ENCODE measurements around the gene ERCC6.

Gene ERCC6

DNA sequence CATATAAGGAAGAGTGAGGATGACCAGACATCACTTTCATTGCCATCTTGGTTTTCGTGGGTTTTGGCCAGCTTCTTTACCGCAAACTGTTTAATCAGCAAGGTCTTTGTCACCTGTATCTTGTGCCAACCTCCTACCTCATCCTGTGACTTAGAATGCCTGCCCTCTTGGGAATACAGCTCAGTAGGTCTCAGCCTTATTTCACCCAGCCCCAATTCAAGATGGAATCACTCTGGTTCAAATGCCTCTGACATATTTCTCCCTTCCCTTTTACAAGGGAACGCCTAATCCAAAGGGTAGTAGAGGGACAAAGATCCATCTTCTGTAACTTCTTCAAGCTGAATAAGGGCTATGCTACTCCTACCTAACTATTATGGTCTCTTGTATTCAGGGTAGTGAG, 4.7 kb upstream of the ERCC6 start:
- DNase-seq: no peak

DNA sequence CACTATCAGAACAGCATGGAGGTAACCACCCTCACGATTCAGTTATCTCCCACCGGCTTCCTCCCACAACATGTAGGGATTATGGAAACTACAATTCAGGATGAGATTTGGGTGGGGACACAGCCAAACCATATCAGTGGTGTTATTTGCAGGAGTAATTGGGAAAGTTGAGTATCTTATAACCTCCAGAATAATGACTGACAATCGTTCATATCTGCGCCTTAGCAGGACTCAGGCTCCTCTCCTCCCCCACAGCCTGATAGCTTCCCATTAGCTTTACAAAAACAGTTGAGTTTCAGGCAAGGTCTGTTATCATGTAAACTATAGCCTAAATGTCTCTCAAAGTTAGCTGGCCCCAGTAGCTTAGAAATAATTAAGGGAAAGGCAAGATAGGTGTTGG, 3.4 kb upstream of the ERCC6 start:
- no peak for DNase-seq

DNA sequence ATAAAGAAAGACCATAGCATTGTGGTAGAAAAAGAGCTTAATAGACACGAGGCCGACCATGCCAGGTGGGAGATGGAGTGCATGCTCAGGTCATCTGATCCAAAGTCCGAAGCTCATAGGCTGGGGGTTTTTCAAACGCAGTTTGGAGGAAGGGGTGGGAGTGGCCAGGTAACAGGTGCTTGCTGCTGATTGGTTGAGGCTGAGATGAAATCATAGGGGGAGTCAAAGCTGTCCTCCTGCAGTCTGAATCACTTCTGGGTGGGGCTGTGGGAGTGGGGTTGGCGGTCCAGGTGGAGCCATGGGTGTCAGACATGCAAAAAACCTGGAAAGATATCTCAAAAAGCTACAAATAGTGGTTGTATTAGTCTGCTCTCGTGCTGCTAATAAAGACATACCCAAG, 2.8 kb upstream of the ERCC6 start:
- DNase-seq: no peak

DNA sequence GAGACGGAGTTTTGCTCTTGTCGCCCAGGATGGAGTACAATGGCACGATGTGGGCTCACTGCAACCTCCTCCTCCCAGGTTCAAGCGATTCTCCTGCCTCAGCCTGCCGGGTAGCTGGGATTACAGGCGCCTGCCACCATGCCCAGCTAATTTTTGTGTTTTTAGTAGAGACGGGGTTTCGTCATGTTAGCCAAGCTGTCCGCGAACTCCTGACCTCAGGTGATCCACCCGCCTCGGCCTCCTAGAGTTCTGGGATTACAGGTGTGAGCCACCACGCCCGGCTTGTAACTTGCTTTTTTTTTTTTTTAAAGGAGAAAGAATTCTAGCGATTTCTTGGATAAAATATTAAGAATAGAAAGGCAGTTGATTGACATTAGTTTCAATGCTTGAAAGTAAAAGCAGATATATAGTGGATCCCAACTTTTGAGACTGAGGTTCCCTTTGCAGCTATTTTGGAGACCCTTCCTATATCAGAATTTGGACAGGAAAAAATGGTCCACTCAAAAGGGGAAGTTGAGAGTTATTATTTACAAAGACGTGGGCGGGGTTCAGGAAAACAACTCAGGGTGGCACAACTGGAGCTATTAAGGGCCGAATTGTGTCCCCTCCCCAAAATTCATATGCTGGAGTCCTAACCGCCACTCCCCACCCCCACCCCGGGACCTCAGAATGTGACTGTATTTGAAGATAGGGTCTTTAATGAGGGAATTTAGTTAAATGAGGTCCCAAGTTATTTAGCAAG, 1.3 kb upstream of the ERCC6 start:
- DNase-seq: no peak

DNA sequence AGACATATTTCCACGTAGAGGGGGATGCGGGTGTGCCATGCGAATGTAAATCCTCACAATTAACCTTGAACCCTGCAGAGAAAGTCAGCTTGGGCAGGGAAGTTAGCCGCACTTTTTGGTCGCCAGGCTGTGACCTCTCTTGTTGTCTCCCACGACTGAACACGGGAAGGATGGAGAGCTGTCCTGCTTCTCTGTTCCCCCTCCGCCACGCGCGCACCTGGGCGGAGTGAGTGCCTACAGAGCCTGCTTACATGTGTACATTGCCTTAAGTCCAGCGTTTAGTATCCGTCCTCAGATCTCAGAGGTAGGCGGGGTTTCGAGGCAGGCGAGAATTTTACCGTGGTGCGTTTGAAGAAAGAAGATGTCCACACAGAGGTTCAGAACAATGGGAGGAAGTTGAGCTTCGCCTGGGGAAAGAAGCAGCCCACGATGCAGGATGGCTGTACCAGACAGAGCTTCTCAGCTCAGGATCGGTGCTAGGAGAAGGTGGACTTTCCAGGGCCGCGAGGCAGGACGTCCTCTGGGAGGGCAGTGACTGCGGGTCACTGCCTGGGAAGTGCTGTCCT, 482 bp upstream of the ERCC6 start:
- no peak for DNase-seq

DNA sequence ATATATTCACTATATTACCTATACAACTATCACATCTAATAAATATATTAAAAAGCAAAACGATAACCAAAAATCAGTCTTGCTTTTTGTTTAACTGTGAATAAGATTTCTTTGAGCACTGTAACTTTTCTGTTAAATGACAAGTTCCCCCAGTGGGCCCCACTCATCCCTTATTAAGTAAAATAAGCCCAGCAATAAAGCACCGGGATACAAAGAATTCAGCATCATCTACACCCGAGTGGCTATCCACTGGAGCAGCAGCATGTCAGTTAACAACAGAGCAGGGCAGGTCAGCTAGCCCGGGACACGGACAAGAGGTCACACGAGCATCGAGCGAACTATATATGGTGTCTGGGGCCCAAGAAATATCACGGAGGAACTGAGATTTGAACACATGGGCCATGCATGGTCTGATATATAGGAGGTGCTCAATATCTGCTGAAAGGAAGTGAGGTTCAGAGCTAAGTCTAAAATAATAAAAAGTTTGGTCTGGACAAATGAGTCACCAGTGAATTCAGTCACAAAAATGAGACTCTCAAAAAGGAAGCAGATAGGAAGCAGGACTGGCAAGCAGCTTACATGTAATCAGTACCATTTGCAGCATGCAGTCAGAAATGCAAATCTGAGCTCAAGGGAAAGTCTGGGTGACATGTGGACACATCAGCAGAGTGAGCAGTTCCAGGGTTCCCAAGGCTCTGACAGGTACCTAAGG, 4.1 kb downstream of the ERCC6 start:
- no peak for DNase-seq

DNA sequence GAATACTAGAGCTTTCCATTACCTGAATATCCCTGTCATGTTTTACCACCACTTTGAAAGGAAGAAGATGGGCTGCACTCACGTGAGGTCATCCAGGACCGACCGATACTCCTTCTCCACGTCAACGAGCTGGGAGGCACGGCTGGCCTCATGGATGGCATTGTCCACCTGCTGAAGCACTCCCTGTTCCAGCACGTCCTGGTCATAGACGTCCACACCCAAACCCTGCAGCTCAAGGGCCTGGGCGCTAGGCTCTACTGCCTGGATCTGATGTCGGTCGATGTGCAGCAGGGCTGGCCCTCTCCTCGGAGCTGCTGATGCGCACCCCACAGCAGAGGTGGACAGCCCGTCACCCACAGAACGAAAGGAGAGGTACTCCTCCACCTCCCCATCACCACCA, 6.5 kb downstream of the ERCC6 start:
- DNase-seq: no peak

DNA sequence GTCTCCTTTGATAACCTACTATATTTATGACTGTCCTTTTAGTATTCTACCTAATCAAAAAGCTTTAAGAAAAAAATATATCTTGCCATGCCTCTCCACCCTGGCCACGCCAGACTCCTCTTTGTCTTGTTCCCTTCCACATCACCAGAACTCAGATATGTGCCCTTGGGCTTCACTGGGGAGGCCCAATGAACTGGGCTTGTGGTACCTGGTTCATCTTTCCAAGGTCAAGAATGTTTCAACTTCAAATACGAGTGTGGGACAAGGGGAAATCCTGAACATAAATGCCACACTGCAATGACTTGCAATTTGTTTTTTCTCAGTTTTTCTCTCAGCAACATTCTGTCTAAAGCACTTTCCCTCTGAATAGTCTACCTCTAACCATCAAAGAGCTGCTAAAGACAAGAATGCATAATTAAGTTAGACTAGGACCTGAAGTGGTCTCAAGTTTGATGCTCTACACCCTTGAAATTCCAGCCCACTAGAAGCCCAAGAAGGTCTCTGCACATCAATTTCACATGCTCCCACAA, 9.9 kb downstream of the ERCC6 start:
- no peak for DNase-seq

DNA sequence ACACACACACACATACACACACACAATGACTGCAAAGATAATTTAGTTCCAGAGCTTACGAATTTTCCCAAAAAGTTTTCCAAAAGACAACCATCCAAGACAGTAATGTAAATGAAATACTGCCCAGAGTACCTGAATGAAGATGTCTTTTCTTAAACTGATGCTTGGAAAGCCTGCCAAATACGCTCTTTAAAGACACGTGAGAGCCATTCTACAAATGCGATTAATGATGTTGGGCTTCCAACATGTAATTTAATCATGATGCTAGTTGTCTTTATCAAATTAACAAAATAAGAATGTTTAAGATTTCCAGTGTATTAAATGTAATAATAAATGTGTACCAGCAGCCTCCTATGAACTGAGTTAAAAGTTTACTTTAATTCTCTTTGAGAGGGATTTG, 11.1 kb downstream of the ERCC6 start:
- DNase-seq: no peak

DNA sequence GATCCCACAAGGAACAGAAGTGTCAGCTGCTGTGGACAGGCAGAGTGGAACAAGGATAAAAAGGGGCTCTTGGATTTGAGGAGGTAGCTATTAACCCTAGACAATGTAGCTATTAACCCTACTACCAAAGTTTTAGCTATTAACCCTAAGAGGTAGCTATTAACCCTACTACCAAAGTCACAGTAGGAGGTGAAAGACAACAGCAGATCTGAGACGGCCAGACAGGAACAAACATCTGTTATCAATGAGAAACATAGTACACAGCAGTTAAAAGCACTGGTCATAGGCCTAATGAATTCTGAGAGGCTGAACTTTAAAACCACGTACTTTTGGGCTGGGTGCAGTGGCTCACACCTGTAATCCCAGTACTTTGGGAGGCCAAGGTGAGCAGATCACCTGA, 11.9 kb downstream of the ERCC6 start:
- no peak for DNase-seq

DNA sequence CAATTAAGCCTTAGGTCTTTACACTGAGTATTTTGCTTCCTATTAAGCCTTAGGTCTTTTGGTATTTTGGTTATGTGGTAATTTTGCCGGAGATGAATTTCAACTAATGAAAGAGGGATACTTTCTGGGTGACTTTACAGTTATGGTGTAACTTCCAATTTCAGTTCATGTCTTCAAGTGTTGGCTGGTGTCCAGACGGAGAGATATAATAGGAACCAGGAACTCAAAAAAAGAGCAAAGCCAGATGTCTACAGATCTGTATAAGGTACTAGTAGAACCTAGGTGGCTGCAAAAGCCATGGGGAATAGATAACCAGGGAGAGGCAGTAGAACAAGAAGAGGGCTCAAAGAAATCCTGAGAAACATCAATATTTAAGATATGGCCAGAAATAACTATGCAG, 12.3 kb downstream of the ERCC6 start:
- DNase-seq: no peak

DNA sequence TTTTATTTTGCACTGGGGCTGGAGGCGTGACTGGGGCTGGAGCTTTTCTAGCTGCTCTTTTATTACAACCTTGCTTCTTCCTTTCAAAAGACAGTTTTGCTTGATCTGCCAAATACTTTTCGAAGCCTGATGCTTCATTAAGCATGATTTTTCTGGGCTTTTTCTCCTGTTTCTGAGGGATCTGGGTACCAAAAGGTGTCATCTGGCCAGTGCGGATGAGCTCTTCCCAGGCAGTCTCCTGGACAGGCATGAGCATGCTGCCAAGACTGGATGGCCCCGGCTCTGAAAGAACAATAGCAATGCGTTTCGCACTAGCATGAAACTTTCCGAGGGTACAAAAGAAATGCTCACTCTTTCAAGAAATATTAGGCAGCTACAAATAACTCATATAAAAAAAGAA, 14.4 kb downstream of the ERCC6 start:
- no peak for DNase-seq

DNA sequence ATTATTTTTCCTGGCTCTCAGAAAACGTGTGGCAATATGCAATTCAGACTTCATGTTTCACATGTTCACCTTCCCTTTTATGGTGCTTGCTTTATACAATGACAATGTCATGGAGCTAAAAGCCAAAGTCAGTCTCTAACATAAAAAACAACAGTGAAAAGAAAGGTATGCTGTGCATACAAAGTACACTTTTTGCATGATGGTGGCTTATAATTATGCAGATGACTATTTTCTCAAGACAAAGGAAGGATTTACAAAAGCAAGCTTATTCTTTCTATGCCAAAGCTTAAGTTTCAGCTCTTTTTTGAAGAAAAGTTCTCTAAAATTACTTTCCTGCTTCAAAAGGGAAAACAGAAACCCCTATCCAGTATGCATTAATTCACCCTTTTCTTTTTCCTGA, 15.6 kb downstream of the ERCC6 start:
- no peak for DNase-seq

DNA sequence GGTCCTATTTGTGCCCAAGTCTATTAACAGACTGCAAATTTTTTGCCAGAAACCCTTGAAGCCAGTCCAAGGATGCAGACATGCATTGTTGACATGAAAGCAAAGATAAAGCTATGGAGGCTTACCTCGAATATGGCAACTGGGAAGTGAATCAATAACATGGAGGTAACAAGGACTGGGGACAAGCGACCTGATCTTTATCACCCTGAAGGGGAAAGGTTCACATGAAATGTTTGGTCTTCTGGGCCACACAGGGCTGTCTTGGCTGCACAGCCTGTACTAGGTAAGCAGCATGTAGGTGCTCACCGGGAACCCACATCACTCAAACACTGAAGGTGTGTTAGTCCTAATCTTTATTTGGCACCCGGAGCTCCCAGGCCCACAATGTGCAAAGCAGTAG, 17.9 kb downstream of the ERCC6 start:
- DNase-seq: no peak

DNA sequence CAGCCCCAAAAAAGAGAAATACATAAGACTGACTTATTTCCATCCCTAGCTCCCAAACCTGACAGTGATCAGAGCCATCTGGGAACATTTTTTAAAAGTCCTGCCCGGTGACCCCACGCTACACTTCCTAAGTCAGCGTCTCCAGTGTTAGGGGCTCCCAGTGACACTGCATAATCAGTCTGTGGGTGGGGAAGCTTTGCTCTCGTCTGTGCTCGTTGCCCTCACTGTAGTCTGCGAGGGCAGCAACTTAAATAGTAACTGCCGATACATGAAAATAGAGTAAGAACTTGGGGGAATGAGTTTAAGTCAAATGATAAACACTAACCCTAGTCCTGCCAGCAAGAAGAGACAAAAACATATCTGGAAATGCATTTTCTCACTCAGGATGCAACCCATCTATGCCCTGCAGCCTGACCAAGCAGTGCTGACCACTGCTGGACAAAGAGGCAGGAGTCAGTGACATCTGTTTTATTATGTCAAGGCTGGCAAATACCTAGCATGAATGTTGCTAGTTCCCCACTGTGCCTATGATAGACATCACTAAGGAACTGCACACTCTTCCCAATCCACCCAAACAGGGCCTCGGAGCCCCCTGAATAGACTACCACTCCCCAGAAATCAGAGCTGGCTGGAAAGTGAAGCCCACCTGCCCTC, 18.7 kb downstream of the ERCC6 start:
- DNase-seq: no peak

DNA sequence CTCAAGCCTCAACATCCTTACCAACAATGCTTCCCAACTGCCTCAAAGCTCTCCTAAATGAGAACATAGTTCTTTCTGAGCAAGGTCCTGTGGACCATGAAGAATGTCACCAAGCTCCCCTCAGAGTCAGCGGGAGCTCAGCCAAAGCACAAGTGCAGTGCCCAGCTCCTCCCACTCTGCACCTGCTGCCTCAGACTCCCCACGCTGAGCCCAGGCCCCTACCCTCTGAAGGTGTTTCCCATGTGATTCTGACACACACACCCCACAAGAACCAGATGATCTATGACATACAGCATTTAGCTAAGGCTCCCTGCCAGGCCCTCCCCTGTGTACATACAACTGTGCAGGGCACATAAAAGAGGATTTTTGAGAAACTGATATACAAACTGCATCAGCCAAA, 19.2 kb downstream of the ERCC6 start:
- DNase-seq: no peak

DNA sequence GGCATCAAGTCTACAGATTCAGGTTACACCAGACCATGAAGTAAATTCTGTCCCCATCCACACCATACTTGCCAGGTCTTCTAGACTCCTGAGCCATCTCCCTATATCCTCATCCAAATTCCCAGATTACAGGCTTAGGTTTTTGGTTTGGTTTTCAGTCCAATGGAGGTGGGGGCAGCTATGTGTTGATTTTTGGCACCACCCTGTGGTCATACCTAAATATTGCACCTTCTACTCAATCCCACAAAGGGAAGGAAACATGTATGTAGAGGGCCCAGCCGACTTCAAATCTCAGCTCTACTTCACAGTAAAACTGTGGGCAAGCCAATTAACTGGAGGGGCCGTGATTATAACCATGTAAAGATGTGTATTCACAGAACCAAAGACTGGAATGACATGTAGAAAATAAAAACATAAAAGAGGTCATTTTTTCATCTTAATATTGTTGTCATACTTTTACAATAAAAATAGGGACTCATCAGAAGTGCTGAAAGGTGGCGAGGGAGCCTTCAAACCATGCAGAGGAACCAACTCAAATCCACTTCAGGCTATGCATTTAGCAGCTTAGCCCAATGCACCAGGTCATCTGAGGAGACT, 19.8 kb downstream of the ERCC6 start:
- peak; percentile 18 for DNase-seq

DNA sequence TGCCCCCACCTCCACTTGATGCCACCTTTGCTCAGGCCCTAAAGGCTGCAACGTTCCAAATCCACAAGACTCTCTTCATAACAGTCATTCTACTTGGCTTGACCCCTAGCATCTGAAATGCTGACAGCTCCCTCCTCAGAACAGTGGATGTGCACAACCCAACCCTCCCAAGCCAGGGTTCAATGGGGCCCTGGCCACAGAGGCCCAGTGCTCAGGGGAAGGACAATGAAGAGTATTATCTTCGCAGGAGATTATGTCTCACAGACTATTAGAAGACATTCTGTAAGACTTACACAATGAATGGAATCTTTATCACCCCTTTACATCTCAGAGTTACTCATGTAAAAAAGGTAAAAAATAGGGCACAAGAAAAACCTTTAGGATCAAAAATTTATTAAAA, 20.4 kb downstream of the ERCC6 start:
- DNase-seq: no peak

DNA sequence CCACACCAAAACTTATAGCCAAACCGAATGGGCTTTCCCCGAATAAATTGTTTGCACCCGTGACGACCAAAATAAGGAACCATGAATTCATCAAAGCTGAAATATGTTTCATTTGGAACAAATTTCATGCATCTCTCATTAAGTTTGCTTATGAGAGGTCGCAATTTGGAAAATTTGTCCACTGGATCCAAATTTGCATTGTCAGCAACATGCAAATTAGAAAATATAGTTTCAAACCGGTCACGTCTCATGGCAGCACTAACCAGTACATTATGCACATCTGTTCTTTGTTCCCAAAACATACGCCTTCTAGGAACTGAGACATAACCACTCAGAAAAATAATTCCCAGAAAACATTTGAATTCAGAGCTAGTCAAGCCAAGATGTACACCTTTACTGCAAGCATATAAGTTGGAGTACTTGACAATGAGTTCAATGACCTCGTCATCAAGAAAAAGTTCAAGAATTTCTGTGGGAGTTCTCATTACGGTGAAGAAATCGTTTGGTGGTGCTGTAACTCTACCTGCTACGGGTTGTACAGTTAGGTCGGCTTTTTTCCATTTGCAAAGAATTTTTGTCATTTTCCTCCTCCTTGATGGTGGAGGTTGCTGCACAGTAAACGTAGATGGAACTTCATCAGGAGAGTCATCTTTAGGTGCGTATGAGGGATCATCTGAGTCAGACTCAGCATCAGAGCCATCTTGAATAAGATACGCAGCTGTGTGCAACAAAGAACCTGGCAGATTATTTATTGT, 22.5 kb downstream of the ERCC6 start:
- no peak for DNase-seq

DNA sequence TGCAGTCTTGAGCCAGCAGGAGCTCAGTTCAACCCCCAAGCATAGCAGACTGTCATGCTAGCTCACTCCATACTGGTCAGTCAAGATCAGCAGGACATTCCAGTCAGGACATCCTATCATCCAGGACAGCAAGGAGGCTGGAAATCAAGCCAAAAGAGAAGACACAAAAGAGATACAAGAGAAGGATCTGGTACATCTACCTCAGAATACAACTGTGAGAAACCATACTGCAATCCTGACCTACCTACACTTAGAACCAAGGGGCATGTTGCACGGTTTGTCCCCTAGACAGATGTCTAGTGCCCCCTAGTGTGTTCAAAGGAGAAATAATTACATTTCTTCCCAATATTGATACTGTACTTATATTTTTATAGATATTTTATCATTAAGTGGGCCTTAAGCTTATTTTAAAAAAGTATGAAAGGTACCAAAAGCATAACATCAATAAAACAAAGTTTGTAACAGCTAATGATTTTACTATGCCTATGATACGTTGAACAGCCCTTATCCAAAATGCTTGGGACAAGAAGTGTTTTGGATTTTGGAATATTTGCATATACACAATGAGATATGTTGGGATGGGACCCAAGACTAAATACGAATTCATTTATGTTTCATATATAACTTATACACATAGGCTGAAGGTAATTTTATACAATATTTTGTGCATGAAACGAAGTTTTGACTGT, 26.7 kb downstream of the ERCC6 start:
- no peak for DNase-seq

DNA sequence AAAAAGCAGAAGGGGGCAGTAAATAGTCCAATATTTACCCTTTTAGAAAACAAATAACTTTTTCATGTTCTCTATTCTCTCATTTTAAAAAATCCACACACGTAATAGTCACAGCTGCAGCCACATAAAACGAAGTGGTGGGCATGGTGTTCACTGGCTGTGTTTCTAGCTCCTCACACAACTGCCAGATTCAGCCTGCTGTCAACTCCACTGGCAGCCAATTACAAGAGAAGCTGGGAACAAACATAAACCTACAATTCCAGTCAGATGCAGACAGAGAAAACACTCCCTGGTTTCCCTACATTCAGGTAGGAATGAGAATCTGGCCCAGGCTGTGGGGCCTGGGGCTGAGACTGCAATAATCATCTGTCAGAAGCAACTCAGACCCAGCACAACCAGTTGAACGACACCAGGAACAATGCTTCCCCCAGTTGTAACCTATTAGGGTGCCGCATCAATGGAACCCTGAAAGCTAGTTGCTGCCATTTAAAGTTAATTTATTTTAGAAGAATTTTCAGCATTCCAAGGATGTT, 29.1 kb downstream of the ERCC6 start:
- DNase-seq: no peak

DNA sequence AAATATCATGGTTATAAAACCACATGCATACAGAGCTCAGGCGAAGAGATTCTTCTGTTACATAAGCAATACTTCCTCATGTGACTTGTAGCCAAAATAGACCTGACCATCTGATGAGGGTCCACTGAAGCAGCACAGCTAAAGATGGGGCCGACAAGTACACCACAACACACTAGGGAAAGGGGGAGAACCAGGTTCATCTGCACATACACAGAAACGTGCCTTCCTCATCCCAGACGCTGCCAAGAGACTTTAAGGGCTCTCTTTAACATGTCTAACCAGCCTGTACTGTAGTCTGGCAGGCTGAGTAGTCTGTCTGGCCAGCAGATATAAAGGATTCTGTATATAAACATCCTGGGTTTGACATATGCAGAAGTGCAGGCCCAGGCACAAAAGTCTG, 30.3 kb downstream of the ERCC6 start:
- DNase-seq: no peak

All from activated CD8-positive, alpha-beta memory T cell treated with anti-CD3 and anti-CD28 coated beads, Interleukin-2, amount 50 U/mL, for 4 hours (primary cell).